GM12892 (cell line): ENCODE data around the gene LY86.

ENCODE experiments used
- POLR2A ChIP-seq: IDR thresholded peaks from 2 replicates; pipeline ENCODE4 v1.6.1; 2011; ENCODE audit warnings: low read depth, low read length, control low read depth
- TAF1 ChIP-seq: IDR thresholded peaks from 2 replicates; pipeline ENCODE4 v1.6.1; 2011; ENCODE audit warnings: low read depth, mild to moderate bottlenecking, control low read depth, low read length, borderline replicate concordance

- TF ChIP-seq POLR2A (no peak), TAF1 (no peak)
These were observed 106.5 kb downstream of the LY86 start for GRCh38 chr6:6694825-6695624.
